Measurements from ENCODE around the gene MAPKAPK2.
A peak's percentile ranks its signal among the peaks of the same experiment; 100 is the strongest.

The MAPKAPK2 gene

GRCh38 chr1:206739411-206740076 lies 54.8 kb downstream of the MAPKAPK2 start:
- no peak for TF ChIP-seq CTCF (conservative IDR thresholded peaks at IDR 0.05; ENCODE audit: control insufficient read depth, insufficient read depth, low read depth, low read length)
- no peak for DNase-seq (ENCODE audit: low read depth)
- no peak overlapping the region for H3K4me3 ChIP-seq (ENCODE audit: control insufficient read depth, low read depth, low read length)

GRCh38 chr1:206741142-206741701 lies 56.5 kb downstream of the MAPKAPK2 start:
- H3K4me3 ChIP-seq (ENCODE audit: control insufficient read depth, low read depth, low read length) = no peak overlapping the region
- no peak for TF ChIP-seq CTCF (conservative IDR thresholded peaks at IDR 0.05; ENCODE audit: control insufficient read depth, insufficient read depth, low read depth, low read length)
- DNase-seq (ENCODE audit: low read depth) = no peak

DNA sequence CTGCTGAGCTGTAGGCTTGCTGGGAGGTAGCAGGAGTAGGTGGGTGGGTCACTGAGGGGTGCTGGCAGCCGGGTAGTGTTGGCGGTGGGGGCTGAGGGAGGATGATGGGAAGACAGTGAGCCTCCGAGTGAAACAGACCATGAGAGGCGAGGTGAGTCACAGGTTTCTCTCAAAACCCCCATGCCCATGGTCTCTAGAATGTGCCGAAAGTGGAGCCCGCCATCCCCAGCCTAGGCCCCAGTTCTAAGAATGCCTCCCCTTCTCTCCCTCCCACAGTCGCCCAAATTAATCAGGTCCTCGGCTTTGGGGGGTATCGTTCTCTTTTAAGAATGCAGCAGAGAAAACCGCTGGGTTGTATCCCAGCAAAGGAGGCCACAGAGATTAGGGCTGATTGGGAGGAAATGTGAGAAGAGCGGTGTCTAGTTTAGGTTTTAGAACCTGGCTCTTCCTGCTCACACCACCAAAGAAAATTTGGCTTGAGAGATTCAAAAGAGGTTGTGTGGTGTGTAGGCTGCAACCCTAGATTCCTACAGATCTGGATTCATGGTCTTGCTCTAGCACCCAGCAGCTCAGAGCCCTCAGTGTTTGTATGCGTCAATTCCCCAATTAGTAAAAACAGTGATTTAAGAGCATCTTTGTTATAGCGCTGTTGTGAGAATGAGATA lies 58.1 kb downstream of the MAPKAPK2 start:
- TF ChIP-seq CTCF (conservative IDR thresholded peaks at IDR 0.05; ENCODE audit: control insufficient read depth, insufficient read depth, low read depth, low read length) = no peak
- H3K4me3 ChIP-seq (ENCODE audit: control insufficient read depth, low read depth, low read length) = no peak overlapping the region
- DNase-seq (ENCODE audit: low read depth) = no peak

DNA sequence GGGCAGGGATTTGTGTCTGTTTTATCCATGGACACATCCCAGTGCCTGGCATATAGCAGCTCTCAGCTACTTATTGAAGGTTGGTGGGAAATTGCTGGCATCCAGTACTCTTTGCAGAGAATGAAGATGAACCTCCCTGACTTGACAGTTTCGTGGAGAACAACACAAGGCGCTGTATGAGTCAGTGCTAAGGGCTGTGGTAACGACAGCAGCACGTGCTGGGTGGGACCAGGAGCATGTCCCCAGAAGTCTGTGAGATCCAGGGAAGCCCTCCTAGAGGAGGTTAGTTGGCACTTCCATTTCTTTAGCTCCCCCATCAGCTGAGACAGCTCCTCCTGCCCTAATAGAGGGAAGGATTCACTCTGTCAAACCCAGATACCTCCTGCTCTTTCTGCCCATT lies 60.0 kb downstream of the MAPKAPK2 start:
- H3K4me3 ChIP-seq (ENCODE audit: control insufficient read depth, low read depth, low read length) = no peak overlapping the region
- no peak for TF ChIP-seq CTCF (conservative IDR thresholded peaks at IDR 0.05; ENCODE audit: control insufficient read depth, insufficient read depth, low read depth, low read length)
- DNase-seq (ENCODE audit: low read depth) = peak; percentile 34

- no peak overlapping the region for H3K4me3 ChIP-seq (ENCODE audit: control insufficient read depth, low read depth, low read length)
- TF ChIP-seq CTCF (conservative IDR thresholded peaks at IDR 0.05; ENCODE audit: control insufficient read depth, insufficient read depth, low read depth, low read length) = no peak
- no peak for DNase-seq (ENCODE audit: low read depth)
These were observed 60.6 kb downstream of the MAPKAPK2 start for GRCh38 chr1:206745301-206745700.

GRCh38 chr1:206748348-206749030 lies 63.8 kb downstream of the MAPKAPK2 start:
- no peak for DNase-seq (ENCODE audit: low read depth)
- no peak for TF ChIP-seq CTCF (conservative IDR thresholded peaks at IDR 0.05; ENCODE audit: control insufficient read depth, insufficient read depth, low read depth, low read length)
- H3K4me3 ChIP-seq (ENCODE audit: control insufficient read depth, low read depth, low read length) = no peak overlapping the region
